NCI-H1436 treated with DMSO at 0.1 percent for 48 hours (cell line): ENCODE data around the gene PPY.
"Not testable (repeated sequence)": the region's sequence is repeated elsewhere in the genome, so short reads cannot be mapped to it uniquely, and the experiment has no call there.

Experiments used
- DNase-seq: peaks from one replicate; lab custom pipeline; 2025; lab: John Stamatoyannopoulos, UW

PPY gene

GRCh38 chr17:43942051-43942685, at the start of gene PPY:
PPY (minus strand) TSS chr17:43942476; CDS start chr17:43941654, 822 bp downstream.
- no peak for DNase-seq

DNA sequence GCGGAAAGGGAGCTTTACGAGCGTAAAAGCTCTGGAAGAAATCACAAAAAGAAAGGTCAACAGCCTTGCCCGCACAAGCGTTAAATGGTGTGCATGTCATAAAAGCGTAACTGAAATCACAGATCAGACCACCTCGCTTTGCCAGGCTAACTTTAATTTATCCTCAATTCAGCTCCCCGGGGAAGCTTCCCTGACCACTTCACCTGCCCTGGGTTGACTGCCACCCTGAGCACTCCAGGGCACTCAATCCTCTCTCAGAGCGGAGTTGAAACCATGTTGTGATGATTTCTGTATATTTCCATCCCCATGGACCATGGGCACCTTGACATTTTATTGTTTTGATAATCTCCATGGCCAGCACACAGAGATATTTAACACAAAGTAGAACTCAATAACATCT, 46.0 kb upstream of the PPY start:
- DNase-seq: no peak

DNA sequence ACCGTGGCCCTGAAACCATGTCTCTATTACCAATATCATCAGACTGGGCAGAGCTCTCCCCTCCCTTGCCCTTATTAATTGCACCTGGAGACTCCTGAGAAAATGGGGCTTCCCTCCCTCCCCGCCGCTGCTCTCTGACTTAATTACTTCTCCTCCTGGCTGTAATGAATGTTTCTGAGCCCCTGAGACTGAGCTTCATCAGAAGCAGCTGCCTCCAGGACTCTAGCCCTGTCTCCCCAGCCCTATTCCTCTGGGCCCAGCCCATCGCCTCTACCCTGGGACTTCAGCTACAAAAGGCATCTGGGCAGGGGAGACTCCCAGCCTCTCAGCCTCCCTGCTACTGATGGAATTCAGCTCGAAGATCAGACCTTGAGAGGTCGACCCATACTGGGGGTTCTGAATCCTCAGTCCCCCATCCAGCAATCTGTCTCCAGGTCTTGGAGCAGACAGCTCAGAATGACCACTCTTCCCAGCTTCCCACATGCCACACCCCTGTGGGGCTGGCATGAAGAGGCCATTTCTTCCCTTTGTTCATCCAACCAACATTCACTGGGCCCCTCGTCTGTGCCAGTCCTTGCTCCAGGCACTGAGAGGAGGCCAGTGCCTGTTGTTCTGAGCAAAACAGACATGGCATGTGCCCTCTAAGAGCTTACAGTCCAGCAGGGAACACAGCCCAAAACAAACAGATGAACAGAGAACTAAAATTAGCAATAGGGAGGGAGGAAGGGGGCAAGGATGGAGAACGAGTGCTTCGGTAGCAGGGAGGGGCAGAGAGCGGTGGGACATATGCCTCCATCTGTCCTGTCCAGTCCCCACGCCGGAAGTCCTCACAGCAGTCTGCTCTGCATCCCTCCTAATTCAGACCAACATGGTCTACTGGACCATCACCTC, 45.1 kb upstream of the PPY start:
- no peak for DNase-seq

- no peak for DNase-seq
These were observed 44.1 kb upstream of the PPY start for GRCh38 chr17:43986225-43986981.

DNA sequence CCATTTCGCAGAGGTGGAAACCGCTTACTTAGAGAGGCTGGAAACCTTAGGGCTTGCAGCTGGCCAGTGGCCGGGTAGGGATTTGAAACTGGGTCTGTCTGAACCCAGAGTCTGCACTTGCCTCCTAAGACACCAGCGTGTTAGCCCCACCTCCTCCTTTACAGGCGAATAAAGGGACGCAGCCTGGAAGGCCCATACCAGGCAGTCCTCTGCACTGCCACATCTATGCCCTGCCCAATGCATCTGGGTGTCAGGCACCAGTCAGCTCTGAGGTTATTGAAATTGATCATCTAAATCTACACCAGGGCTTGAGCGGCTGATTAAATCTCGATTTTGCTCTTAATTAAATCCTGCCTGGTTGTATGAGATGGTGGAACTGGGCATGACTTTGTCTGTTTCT, 42.2 kb upstream of the PPY start:
- DNase-seq: no peak

- no peak for DNase-seq
These were observed 41.5 kb upstream of the PPY start for GRCh38 chr17:43983515-43984411.

- DNase-seq: no peak
These were observed 40.9 kb upstream of the PPY start for GRCh38 chr17:43983196-43983514.

DNA sequence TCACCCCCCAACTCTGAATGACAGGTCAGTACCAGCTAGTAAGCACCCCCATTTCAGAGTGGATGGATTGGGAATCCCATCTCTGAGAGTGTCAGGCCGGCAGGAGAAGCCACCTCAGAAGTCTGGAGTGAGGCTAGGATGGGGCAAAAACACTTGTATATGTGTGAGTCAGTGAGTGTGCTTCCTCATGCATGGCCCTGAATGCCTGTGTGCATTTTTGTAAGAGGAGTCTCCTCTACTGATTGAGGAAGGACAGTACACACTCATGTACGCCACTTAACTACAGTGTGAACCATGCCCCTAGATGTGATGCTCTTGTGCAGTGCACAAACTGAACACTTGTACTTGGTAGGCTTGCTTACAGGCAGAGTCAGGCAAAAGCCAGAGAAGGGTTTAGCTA, 39.9 kb upstream of the PPY start:
- DNase-seq: no peak

- DNase-seq: no peak
These were observed 37.4 kb upstream of the PPY start for GRCh38 chr17:43979671-43980070.

DNA sequence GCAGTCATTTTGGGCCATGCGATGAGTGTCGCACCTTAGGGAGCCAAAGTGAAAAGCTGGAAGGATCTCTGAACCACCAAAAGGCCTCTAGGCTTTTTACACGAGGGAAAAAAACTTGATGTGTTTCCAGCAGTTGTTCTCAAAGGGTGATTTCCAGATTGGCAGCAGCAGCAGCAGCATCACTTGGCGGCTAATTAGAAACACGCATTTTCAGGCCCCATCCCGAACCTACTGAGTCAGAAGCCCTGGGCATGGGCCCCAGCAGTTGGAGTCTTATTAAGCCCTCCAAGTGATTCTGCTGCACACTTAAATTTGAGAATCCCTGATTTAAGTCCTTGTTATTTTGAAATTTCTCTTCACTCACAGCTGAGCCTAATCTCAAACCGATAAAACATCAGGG, 36.7 kb upstream of the PPY start:
- no peak for DNase-seq

GRCh38 chr17:43978078-43978477, 35.8 kb upstream of the PPY start:
- no peak for DNase-seq

- DNase-seq: no peak
These were observed 34.9 kb upstream of the PPY start for GRCh38 chr17:43976963-43977837.

DNA sequence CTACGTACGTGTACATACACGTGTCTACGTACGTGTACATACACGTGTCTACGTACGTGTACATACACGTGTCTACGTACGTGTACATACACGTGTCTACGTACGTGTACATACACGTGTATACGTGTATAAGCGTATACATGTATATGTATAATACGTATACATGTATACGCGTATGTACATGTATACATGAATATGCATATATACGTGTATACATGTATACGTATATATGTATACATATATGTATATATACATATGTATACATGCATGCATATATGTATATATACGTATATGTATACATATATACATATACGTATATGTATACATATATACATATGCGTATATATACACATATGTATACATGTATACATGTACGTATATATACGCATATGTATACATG, 33.6 kb upstream of the PPY start:
- no peak for DNase-seq

DNA sequence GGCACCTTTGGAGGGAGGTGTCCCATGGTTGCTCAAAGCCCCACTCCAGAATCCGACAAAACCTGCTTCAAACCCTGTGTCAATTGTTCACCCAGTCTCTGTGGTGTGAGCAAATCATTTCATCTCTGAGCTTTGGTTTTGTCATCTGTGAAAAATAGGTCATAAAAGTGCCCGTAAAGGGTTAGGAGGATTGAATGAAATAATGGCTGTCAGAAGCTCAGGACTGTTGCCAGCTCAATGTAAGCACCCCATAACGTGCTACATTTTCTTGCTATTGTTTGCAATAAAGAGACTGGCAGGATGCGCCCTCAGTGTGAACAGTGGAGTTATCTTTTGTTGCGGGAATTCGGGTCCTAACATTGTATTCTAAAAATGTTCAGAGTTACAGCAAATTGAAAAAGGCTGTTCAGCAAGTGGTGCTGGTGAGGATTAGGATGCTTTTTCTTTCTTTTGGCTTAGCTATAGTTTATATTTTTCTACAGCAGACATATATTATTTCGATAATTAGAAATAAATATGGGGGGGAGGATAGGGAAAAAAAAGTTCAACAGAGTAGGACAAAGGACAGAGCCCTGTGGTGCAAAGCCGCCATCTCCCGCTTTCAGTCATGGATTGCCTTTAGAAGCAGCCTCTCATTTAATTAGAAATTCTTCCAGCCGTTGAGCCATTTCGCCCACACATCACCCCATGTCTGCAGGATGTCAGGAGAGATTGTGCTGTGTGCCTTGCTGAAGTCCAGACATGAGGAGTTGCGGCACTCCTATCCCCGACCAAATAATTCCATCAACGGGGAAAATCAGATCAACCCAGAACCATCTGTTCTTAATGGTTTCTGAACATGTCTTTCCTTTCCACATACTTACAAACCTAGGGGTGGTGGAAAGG, 32.3 kb upstream of the PPY start:
- DNase-seq: no peak

GRCh38 chr17:43972444-43973212, 30.4 kb upstream of the PPY start:
- not testable (repeated sequence) for DNase-seq

GRCh38 chr17:43971436-43971835, 29.2 kb upstream of the PPY start:
- DNase-seq: not testable (repeated sequence)

DNA sequence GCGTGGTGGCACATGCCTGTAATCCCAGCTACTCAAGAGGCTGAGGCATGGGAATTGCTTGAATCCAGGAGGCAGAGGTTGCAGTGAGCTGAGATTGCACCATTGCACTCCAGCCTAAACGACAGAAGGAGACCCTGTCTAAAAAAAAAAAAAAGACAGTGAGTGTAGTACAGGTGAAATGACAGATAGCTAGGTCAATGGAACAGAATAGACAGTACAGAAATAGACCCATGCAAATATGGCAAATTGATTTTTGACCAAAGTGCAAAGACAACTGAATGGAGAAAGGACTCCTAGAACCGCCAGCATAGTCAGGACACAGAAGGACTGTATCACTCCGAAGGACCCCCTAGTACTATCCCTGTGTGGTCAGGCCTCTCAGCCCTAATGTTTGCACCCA, 28.1 kb upstream of the PPY start:
- no peak for DNase-seq

GRCh38 chr17:43967251-43967875, 25.1 kb upstream of the PPY start:
- no peak for DNase-seq

- DNase-seq: no peak
These were observed 24.0 kb upstream of the PPY start for GRCh38 chr17:43966276-43966675.
